GM12878 (cell line): ENCODE results near the gene UST.

Source experiments
- EP300 ChIP-seq, 2 experiments: fragments of 150-350 bp in 1 of 2; IDR thresholded peaks; 2 replicates each; pipeline ENCODE4 v1.6.1; 2011 to 2012; ENCODE audit warnings: low read depth in 2 of 2, low read length in 2 of 2, borderline replicate concordance in 1 of 2, improper control_type of control experiment in 1 of 2, inconsistent platforms in 1 of 2; ENCODE audit not compliant: control insufficient read depth in 1 of 2
- ETV6 ChIP-seq, 2 experiments: fragments of 450-650 bp in 1 of 2; IDR thresholded peaks in 1 of 2; conservative IDR thresholded peaks in 1 of 2; 2 replicates each; pipeline ENCODE4 v1.6.1; 2014; ENCODE audit warnings: antibody characterized with exemption in 1 of 2, borderline replicate concordance in 1 of 2, low read depth in 1 of 2, mild to moderate bottlenecking in 1 of 2, moderate library complexity in 1 of 2
- GABPA ChIP-seq: IDR thresholded peaks from 2 replicates; pipeline ENCODE4 v1.6.1; 2014; ENCODE audit warnings: antibody characterized with exemption, low read depth, mild to moderate bottlenecking, inconsistent platforms
- PRDM15 ChIP-seq: fragments of 450-650 bp; formaldehyde crosslinking; IDR thresholded peaks from 2 replicates; pipeline ENCODE4 v1.4.0; 2020; ENCODE audit warnings: mild to moderate bottlenecking, moderate library complexity
- RFX5 ChIP-seq: IDR thresholded peaks from 2 replicates; pipeline ENCODE4 v1.6.1; 2011; ENCODE audit warnings: low read depth, low read length, improper control_type of control experiment

- TF ChIP-seq PRDM15 (CRISPR knock-in tag) (no peak), EP300 (IDR thresholded peaks at IDR 0.05; ENCODE audit: borderline replicate concordance in 1 of 2, control insufficient read depth in 1 of 2, low read depth in 2 of 2, low read length in 2 of 2) (no peak), ETV6 (conservative IDR thresholded peaks at IDR 0.05 in 1 of 2, IDR thresholded peaks at IDR 0.05 in 1 of 2; ENCODE audit: borderline replicate concordance in 1 of 2, low read depth in 1 of 2) (no peak), GABPA (no peak), RFX5 (no peak)
Measured at GRCh38 chr6:148934539-148934938, 187.7 kb downstream of the UST start.
